ENCODE measurements around the gene CAMTA1. TPM values are rescaled to one million over a fixed set of nuclear protein-coding genes. Genes with fewer than 3 reads are reported as not detected.

Gene CAMTA1
- total RNA-seq, 2 donors from 2014 or later: 105 to 113 TPM

GRCh38 chr1:7513081-7513480 lies 727.8 kb downstream of the CAMTA1 start:
- ATAC-seq (ENCODE audit: insufficient number of reproducible peaks, low FRiP score, low read depth) (no peak), DNase-seq (ENCODE audit: low spot score) (no peak)
- no peak for TF ChIP-seq CTCF (IDR thresholded peaks at IDR 0.05)
- Histone ChIP-seq H3K4me1 (ENCODE audit: control insufficient read depth in 1 of 2, low read depth in 2 of 2) (no peaks in the 10 kb centered on the region), H3K36me3 (no peaks in the 10 kb centered on the region), H3K27me3 (replicated peaks; ENCODE audit: insufficient read depth) (no peaks in the 10 kb centered on the region), H3K9me3 (no peaks in the 10 kb centered on the region), H3K4me3 (no peak overlapping the region), H3K27ac (no peak overlapping the region)

- Histone ChIP-seq H3K36me3 (no peaks in the 10 kb centered on the region), H3K27me3 (replicated peaks; ENCODE audit: insufficient read depth) (no peaks in the 10 kb centered on the region), H3K9me3 (no peaks in the 10 kb centered on the region), H3K4me1 (ENCODE audit: control insufficient read depth in 1 of 2, low read depth in 2 of 2) (no peaks in the 10 kb centered on the region), H3K27ac (no peak overlapping the region), H3K4me3 (no peak overlapping the region)
- no peak for ATAC-seq (ENCODE audit: insufficient number of reproducible peaks, low FRiP score, low read depth)
- no peak for TF ChIP-seq CTCF (IDR thresholded peaks at IDR 0.05)
- DNase-seq (ENCODE audit: low spot score): no peak
Measured at GRCh38 chr1:7515175-7515574, 729.9 kb downstream of the CAMTA1 start.

GRCh38 chr1:7515904-7516303 lies 730.6 kb downstream of the CAMTA1 start:
- H3K36me3 ChIP-seq: no peaks in the 10 kb centered on the region
- H3K27me3 ChIP-seq (replicated peaks; ENCODE audit: insufficient read depth): no peaks in the 10 kb centered on the region
- no peak for TF ChIP-seq CTCF (IDR thresholded peaks at IDR 0.05)
- DNase-seq (ENCODE audit: low spot score) (no peak), ATAC-seq (ENCODE audit: insufficient number of reproducible peaks, low FRiP score, low read depth) (no peak)
- H3K27ac ChIP-seq: no peak overlapping the region
- H3K9me3 ChIP-seq: no peaks in the 10 kb centered on the region
- H3K4me3 ChIP-seq: no peak overlapping the region
- no peaks in the 10 kb centered on the region for H3K4me1 ChIP-seq (ENCODE audit: control insufficient read depth in 1 of 2, low read depth in 2 of 2)

- no peaks in the 10 kb centered on the region for H3K4me1 ChIP-seq (ENCODE audit: control insufficient read depth in 1 of 2, low read depth in 2 of 2)
- H3K27ac ChIP-seq: no peak overlapping the region
- ATAC-seq (ENCODE audit: insufficient number of reproducible peaks, low FRiP score, low read depth) (no peak), DNase-seq (ENCODE audit: low spot score) (no peak)
- no peaks in the 10 kb centered on the region for H3K9me3 ChIP-seq
- H3K4me3 ChIP-seq: no peak overlapping the region
- no peaks in the 10 kb centered on the region for H3K27me3 ChIP-seq (replicated peaks; ENCODE audit: insufficient read depth)
- H3K36me3 ChIP-seq: no peaks in the 10 kb centered on the region
- no peak for TF ChIP-seq CTCF (IDR thresholded peaks at IDR 0.05)
Measured at GRCh38 chr1:7516341-7516740, 731.1 kb downstream of the CAMTA1 start.

GRCh38 chr1:7516929-7517328 lies 731.7 kb downstream of the CAMTA1 start:
- Histone ChIP-seq H3K27ac (no peak overlapping the region), H3K36me3 (no peaks in the 10 kb centered on the region), H3K4me1 (ENCODE audit: control insufficient read depth in 1 of 2, low read depth in 2 of 2) (no peaks in the 10 kb centered on the region), H3K4me3 (no peak overlapping the region), H3K9me3 (no peaks in the 10 kb centered on the region), H3K27me3 (replicated peaks; ENCODE audit: insufficient read depth) (no peaks in the 10 kb centered on the region)
- DNase-seq (ENCODE audit: low spot score) (no peak), ATAC-seq (ENCODE audit: insufficient number of reproducible peaks, low FRiP score, low read depth) (no peak)
- TF ChIP-seq CTCF (IDR thresholded peaks at IDR 0.05): no peak
